Adrenal gland (tissue), 12 donors: ENCODE results near the gene GRB10. TPM values are rescaled to one million over a fixed set of nuclear protein-coding genes. Genes with fewer than 3 reads are reported as not detected.

Experiments
- DNase-seq, 7 donors: peaks; one replicate each; pipeline ENCODE4 v3.0.0-alpha.2; 2019 to 2020
- H3K27ac ChIP-seq, 5 donors: fragments of 200-600 bp; sonication (generic) in 4 of 5; 1 replicate in 3 of 5; 2 replicates in 2 of 5; pipeline versions ENCODE4 v1.5.1 to v1.8.0; 2016 to 2020; ENCODE audit warnings: mild to moderate bottlenecking in 1 of 5
- H3K27me3 ChIP-seq: fragments of 200-600 bp; 2 replicates; pipeline ENCODE4 v1.8.0; 2021
- H3K36me3 ChIP-seq, 2 donors: fragments of 200-600 bp; replicated peaks in 1 of 2; 1 replicate in 1 of 2; 2 replicates in 1 of 2; pipeline versions ENCODE4 v1.5.1 to v1.8.0; 2018 to 2022
- H3K4me1 ChIP-seq, 2 donors: fragments of 200-600 bp; replicated peaks in 1 of 2; 1 replicate in 1 of 2; 2 replicates in 1 of 2; pipeline versions ENCODE4 v1.5.1 to v1.8.0; 2018 to 2021
- H3K4me3 ChIP-seq, 4 donors: fragments of 200-600 bp; sonication (generic) in 3 of 4; one replicate each; pipeline ENCODE4 v1.5.1; 2016 to 2018
- H3K9me3 ChIP-seq, 3 donors: fragments of 200-600 bp; sonication (generic) in 1 of 3; replicated peaks in 1 of 3; 1 replicate in 2 of 3; 2 replicates in 1 of 3; pipeline versions ENCODE4 v1.5.1 to v1.8.0; 2016 to 2021
- CTCF ChIP-seq, 6 experiments: fragments of 450-650 bp in 4 of 6; fragments of 200-600 bp in 2 of 6; sonication (generic) in 1 of 6; IDR thresholded peaks; 1 replicate in 5 of 6; 2 replicates in 1 of 6; pipeline versions ENCODE4 v1.5.1 to v1.8.0; 2016 to 2021; ENCODE audit warnings: antibody characterized with exemption in 6 of 6, mild to moderate bottlenecking in 2 of 6, moderate library complexity in 1 of 6
- POLR2A ChIP-seq, 2 donors: fragments of 450-650 bp; IDR thresholded peaks; one replicate each; pipeline ENCODE4 v1.6.1; 2017; ENCODE audit warnings: antibody characterized with exemption in 2 of 2, mild to moderate bottlenecking in 2 of 2, moderate library complexity in 1 of 2
- WGBS, 4 donors: extraction: QIAGEN DNeasy Blood & Tissue Kit in 2 of 4; methylation state at CpG; one replicate each; pipeline versions ENCODE4 v1.1.5 to v1.1.7; 2013 to 2017; 5-methylcytosine and 5-hydroxymethylcytosine counted together
- intact Hi-C, 2 donors: fragments of 100-400 bp; cut with DNase I; formaldehyde crosslinking; loops; one replicate each; pipeline versions ENCODE4 v1.14.1 to v1.15.0; 2022 to 2023
- polyA plus RNA-seq, 3 donors: library from polyadenylated mRNA; stranded (reverse); fragments of 200-250 nt in 2 of 3; fragments of 350-450 nt in 1 of 3; fragmentation: Illumina TruSeq in 1 of 3; extraction: RNeasy Lipid Tissue Mini Kit (QIAGEN cat#74804) in 1 of 3; gene quantifications; one replicate each; pipeline ENCODE4 v1.2.3, GENCODE V29; 2013 to 2014
- total RNA-seq, 9 donors: library from RNA; depleted of rRNA in 4 of 9; stranded (reverse); fragments of >200 nt in 4 of 9; fragments of 120-200 nt in 1 of 9; fragmentation: NEBNext Ultra II Directional in 1 of 9; extraction: Animal tissue kit (Norgen Biotek cat#: 25700) in 1 of 9; gene quantifications; one replicate each; pipeline versions ENCODE4 v1.1.0 to v1.2.4, GENCODE V29; 2013 to 2023
- donor health status: healthy with polysubstance abuse.
- donor health status: Bipolar disorder and iron deficiency.
- donor health status: DM: yes; HTN: yes; CAD: no.
- donor health status: DM: no; HTN: no; CAD: no.
- donor health status: DM: no; HTN: no; CAD: no.
- donor health status: DM: yes; HTN: yes; CAD: no.

GRB10 gene
- total and polyA plus RNA-seq, 12 donors: 33.5 to 158 (median 67.3) TPM

- Histone ChIP-seq H3K4me3 (peak overlapping the region in 1 of 4 donors; percentile 60), H3K27me3 (no peaks in the 10 kb centered on the region), H3K4me1 (peaks cover 0 to 38% of the 10 kb centered on the region in 2 donors), H3K27ac (no peak overlapping the region), H3K9me3 (no peaks in the 10 kb centered on the region), H3K36me3 (no peaks in the 10 kb centered on the region)
- intact Hi-C loops: no loop called here
- WGBS, 4 donors: 77 to 85% (median 82%) methylated on average over 9 of the region's 9 CpGs
- no peak for DNase-seq
- TF ChIP-seq POLR2A (IDR thresholded peaks at IDR 0.05): no peak
These were observed 7.7 kb upstream of the GRB10 start for GRCh38 chr7:50790381-50790780.

- Histone ChIP-seq H3K9me3 (no peaks in the 10 kb centered on the region), H3K27me3 (no peaks in the 10 kb centered on the region), H3K36me3 (no peaks in the 10 kb centered on the region), H3K4me1 (peaks cover 0 to 47% of the 10 kb centered on the region in 2 donors), H3K27ac (no peak overlapping the region), H3K4me3 (no peak overlapping the region)
- intact Hi-C loops: loop anchor here in 1 of 2 donors (10.0 kb wide), 1 partner anchor 276 kb away; no protein-coding TSS in a partner anchor
- WGBS, 4 donors: 86 to 97% (median 95%) methylated on average over 4 to 5 of the region's 5 CpGs
- TF ChIP-seq POLR2A (IDR thresholded peaks at IDR 0.05): no peak
- TF ChIP-seq CTCF (IDR thresholded peaks at IDR 0.05): no peak
- no peak for DNase-seq
These were observed 5.7 kb upstream of the GRB10 start for GRCh38 chr7:50788382-50788781.

GRCh38 chr7:50787825-50788224, 5.1 kb upstream of the GRB10 start:
- H3K27ac ChIP-seq: no peak overlapping the region
- DNase-seq: no peak
- intact Hi-C loops: loop anchor here in 1 of 2 donors (10.0 kb wide), 1 partner anchor 277 kb away; no protein-coding TSS in a partner anchor
- no peaks in the 10 kb centered on the region for H3K9me3 ChIP-seq
- no peaks in the 10 kb centered on the region for H3K27me3 ChIP-seq
- WGBS, 4 donors: 73 to 82% (median 81%) methylated on average over 2 to 4 of the region's 4 CpGs
- no peak overlapping the region for H3K4me3 ChIP-seq
- peaks cover 0 to 47% of the 10 kb centered on the region in 2 donors for H3K4me1 ChIP-seq
- TF ChIP-seq CTCF (IDR thresholded peaks at IDR 0.05) (no peak), POLR2A (IDR thresholded peaks at IDR 0.05) (no peak)
- no peaks in the 10 kb centered on the region for H3K36me3 ChIP-seq

- Histone ChIP-seq H3K36me3 (no peaks in the 10 kb centered on the region), H3K4me3 (no peak overlapping the region), H3K27me3 (no peaks in the 10 kb centered on the region), H3K9me3 (no peaks in the 10 kb centered on the region), H3K27ac (no peak overlapping the region), H3K4me1 (peaks cover 0 to 39% of the 10 kb centered on the region in 2 donors)
- DNase-seq: no peak
- intact Hi-C loops: loop anchor here in 1 of 2 donors (10.0 kb wide), 1 partner anchor 279 kb away; no protein-coding TSS in a partner anchor
- no peak for TF ChIP-seq CTCF (IDR thresholded peaks at IDR 0.05)
- TF ChIP-seq POLR2A (IDR thresholded peaks at IDR 0.05): no peak
- WGBS, 4 donors: 89 to 100% (median 93%) methylated on average over 4 to 6 of the region's 6 CpGs
These were observed 2.6 kb upstream of the GRB10 start for GRCh38 chr7:50785346-50785745.
